Ovary (tissue), 3 donors: Measurements from ENCODE around the gene C1orf21.

ENCODE experiments used
- EP300 ChIP-seq: sonication (generic); formaldehyde crosslinking; IDR thresholded peaks from one replicate; pipeline ENCODE4 v1.6.1; 2017; ENCODE audit warnings: antibody characterized with exemption
- POLR2A ChIP-seq: fragments of 450-650 bp; IDR thresholded peaks from one replicate; pipeline ENCODE4 v1.6.1; 2017; ENCODE audit warnings: antibody characterized with exemption, mild to moderate bottlenecking, moderate library complexity
- TF ChIP-seq, protein P1 (sequence below), 3 donors: fragments of 450-650 bp in 2 of 3; fragments of 200-600 bp in 1 of 3; IDR thresholded peaks; one replicate each; pipeline versions ENCODE4 v1.5.1 to v1.8.0; 2016 to 2022; ENCODE audit warnings: antibody characterized with exemption in 3 of 3, mild to moderate bottlenecking in 1 of 3
- donor health status: DM: no; HTN: no; CAD: no.

DNA sequence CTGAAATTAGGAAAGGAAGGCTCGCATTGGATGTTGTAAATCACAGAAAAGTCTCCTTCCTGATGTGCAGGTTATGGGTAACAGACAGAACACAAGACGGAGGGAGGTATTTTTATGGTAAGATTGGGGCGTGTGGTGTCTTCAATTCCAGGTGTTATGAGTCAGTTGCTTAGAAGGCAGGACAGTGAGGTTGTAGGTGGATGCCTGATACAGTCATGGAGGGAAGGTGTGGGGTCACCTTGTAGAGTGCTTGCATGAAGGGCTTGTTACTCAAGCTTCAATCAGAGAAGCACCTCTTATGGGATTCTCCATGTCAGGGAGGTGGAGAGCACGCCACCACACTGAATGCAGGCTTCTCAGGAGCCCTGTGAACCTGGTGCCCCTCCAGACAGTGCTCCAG, 63.1 kb downstream of the C1orf21 start:
- TF ChIP-seq, protein P1, sequence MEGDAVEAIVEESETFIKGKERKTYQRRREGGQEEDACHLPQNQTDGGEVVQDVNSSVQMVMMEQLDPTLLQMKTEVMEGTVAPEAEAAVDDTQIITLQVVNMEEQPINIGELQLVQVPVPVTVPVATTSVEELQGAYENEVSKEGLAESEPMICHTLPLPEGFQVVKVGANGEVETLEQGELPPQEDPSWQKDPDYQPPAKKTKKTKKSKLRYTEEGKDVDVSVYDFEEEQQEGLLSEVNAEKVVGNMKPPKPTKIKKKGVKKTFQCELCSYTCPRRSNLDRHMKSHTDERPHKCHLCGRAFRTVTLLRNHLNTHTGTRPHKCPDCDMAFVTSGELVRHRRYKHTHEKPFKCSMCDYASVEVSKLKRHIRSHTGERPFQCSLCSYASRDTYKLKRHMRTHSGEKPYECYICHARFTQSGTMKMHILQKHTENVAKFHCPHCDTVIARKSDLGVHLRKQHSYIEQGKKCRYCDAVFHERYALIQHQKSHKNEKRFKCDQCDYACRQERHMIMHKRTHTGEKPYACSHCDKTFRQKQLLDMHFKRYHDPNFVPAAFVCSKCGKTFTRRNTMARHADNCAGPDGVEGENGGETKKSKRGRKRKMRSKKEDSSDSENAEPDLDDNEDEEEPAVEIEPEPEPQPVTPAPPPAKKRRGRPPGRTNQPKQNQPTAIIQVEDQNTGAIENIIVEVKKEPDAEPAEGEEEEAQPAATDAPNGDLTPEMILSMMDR (IDR thresholded peaks at IDR 0.05): no peak
- TF ChIP-seq POLR2A (no peak), EP300 (no peak)
